WERI-Rb-1 (cell line): ENCODE measurements around the gene ITIH5.

Experiments
- DNase-seq: peaks from one replicate; pipeline ENCODE4 v3.0.0-alpha.2; 2020
- H3K27ac ChIP-seq: fragments of 250-450 bp; sonication (Bioruptor Pico); 2 replicates; pipeline ENCODE4 v1.5.1; 2020; ENCODE audit warnings: mild to moderate bottlenecking, moderate library complexity
- H3K27me3 ChIP-seq: fragments of 250-450 bp; sonication (Bioruptor Pico); 2 replicates; pipeline ENCODE4 v1.5.1; 2021; ENCODE audit warnings: mild to moderate bottlenecking, low read depth, moderate library complexity; ENCODE audit not compliant: insufficient read depth, severe bottlenecking
- H3K36me3 ChIP-seq: fragments of 250-450 bp; sonication (Bioruptor Pico); 2 replicates; pipeline ENCODE4 v1.5.1; 2020; ENCODE audit warnings: mild to moderate bottlenecking, moderate library complexity
- H3K4me3 ChIP-seq: 2 replicates; pipeline ENCODE4 v1.5.1; 2011; ENCODE audit warnings: low read depth, mild to moderate bottlenecking, control low read depth, low read length
- H3K9me3 ChIP-seq: fragments of 250-450 bp; sonication (Bioruptor Pico); 2 replicates; pipeline ENCODE4 v1.5.1; 2021; ENCODE audit warnings: mild to moderate bottlenecking, moderate library complexity; ENCODE audit not compliant: severe bottlenecking
- TF ChIP-seq, protein P1 (sequence below): IDR thresholded peaks from 2 replicates; pipeline ENCODE4 v1.5.1; 2011; ENCODE audit warnings: low read depth, mild to moderate bottlenecking, control low read depth, inconsistent platforms, low read length

ITIH5 gene

DNA sequence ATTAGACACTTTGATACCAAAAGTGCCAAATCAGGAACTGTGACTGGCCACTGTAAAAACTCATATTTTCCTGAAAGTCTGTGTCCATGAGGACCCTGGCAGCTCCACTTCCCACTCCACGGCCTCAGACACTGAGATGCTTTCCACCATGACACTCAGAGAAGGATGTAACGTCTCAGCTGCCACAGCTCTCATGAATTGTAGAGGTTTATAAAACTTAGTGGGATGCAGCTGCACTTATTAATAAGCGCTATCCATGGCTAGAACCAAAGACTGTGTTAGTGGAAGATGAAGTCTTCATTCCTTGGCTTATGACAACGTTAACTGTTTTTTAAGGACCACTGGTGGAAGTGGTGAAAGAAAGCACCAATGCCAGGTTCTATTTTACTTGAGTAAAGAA is 121.0 kb downstream of the ITIH5 start:
- DNase-seq, result no peak
- Histone ChIP-seq H3K27ac (no peak overlapping the region), H3K36me3 (no peaks in the 10 kb centered on the region), H3K9me3 (no peaks in the 10 kb centered on the region), H3K4me3 (no peak overlapping the region), H3K27me3 (peaks cover 3% of the 10 kb centered on the region)
- TF ChIP-seq, protein P1, sequence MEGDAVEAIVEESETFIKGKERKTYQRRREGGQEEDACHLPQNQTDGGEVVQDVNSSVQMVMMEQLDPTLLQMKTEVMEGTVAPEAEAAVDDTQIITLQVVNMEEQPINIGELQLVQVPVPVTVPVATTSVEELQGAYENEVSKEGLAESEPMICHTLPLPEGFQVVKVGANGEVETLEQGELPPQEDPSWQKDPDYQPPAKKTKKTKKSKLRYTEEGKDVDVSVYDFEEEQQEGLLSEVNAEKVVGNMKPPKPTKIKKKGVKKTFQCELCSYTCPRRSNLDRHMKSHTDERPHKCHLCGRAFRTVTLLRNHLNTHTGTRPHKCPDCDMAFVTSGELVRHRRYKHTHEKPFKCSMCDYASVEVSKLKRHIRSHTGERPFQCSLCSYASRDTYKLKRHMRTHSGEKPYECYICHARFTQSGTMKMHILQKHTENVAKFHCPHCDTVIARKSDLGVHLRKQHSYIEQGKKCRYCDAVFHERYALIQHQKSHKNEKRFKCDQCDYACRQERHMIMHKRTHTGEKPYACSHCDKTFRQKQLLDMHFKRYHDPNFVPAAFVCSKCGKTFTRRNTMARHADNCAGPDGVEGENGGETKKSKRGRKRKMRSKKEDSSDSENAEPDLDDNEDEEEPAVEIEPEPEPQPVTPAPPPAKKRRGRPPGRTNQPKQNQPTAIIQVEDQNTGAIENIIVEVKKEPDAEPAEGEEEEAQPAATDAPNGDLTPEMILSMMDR, result no peak

DNA sequence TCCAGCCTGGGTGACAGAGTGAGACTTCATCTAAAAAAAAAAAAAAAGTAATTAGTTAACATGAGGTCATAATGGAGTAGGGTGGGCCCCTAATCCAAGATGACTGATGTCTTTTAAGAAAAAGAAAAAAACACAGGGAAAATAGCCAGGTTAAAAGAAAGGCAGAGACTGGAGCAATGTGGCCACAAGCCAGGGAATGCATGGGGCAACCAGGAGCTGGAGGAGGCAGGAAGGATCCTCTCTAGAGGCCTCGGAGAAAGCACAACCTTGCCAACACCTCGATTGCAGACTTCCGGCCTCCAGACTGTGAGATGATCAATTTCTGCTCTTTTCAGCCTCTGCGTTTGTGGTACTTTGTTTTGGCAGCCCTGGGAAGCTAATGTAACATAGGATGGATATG is 121.5 kb downstream of the ITIH5 start:
- Histone ChIP-seq H3K4me3 (no peak overlapping the region), H3K27ac (no peak overlapping the region), H3K27me3 (peaks cover 3% of the 10 kb centered on the region), H3K36me3 (no peaks in the 10 kb centered on the region), H3K9me3 (no peaks in the 10 kb centered on the region)
- DNase-seq, result no peak
- TF ChIP-seq, protein P1, result no peak

DNA sequence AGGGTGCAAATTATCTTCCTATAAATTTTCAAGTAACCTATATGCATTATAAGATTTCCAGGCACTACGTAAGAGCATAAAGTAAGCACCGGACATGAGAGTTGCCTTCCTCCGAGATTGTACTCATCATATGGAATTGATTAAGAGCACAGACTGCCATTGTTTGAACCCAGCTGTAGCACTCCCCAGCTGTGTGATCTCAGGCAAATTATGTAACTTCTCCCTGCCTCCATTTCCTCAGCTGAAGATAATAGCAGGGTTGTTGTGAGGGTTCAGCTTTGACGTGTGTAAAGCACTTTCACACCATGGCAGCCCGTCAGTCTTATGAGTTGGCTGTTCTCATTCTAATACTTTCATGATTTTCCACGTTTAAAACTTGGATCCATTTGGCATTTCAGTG is 122.6 kb downstream of the ITIH5 start:
- Histone ChIP-seq H3K36me3 (no peaks in the 10 kb centered on the region), H3K27me3 (peaks cover 3% of the 10 kb centered on the region), H3K4me3 (no peak overlapping the region), H3K9me3 (no peaks in the 10 kb centered on the region), H3K27ac (no peak overlapping the region)
- TF ChIP-seq, protein P1, result no peak
- no peak for DNase-seq

DNA sequence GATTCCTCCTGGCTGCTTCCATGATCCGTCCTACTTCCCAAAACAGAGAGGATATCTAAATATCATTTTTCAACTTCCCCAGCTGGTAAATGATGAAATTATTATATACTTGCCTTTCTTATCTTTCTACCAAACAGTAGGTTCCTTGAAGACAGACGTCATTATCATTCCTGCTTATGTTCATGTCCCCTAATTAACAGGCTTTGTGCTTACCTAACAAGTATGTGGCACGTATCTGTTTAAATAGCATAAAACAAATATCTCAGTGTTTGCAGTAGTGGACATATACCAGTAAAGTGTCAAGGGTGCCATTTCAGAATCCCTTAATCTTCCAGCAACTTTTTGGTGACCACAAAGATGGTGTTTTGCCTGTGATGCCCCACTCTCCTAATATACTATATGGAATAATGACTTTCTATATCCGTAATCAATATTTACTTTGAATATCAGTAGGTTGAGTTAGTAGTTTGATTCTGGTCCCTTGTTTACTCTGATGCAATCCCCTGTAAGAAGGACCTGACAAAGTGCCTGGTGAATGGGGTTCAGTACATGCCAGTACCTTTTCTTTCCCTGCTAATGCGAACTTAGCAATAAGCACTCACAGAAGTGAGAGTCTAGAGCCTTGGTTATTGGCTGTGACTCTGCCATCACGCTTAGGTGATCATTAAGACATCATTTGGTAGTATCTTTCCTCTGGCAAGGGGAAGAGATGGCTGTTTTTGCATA is 124.4 kb downstream of the ITIH5 start:
- Histone ChIP-seq H3K36me3 (no peaks in the 10 kb centered on the region), H3K27ac (no peak overlapping the region), H3K27me3 (peaks cover 3% of the 10 kb centered on the region), H3K4me3 (no peak overlapping the region), H3K9me3 (no peaks in the 10 kb centered on the region)
- TF ChIP-seq, protein P1, result no peak
- DNase-seq, result no peak

DNA sequence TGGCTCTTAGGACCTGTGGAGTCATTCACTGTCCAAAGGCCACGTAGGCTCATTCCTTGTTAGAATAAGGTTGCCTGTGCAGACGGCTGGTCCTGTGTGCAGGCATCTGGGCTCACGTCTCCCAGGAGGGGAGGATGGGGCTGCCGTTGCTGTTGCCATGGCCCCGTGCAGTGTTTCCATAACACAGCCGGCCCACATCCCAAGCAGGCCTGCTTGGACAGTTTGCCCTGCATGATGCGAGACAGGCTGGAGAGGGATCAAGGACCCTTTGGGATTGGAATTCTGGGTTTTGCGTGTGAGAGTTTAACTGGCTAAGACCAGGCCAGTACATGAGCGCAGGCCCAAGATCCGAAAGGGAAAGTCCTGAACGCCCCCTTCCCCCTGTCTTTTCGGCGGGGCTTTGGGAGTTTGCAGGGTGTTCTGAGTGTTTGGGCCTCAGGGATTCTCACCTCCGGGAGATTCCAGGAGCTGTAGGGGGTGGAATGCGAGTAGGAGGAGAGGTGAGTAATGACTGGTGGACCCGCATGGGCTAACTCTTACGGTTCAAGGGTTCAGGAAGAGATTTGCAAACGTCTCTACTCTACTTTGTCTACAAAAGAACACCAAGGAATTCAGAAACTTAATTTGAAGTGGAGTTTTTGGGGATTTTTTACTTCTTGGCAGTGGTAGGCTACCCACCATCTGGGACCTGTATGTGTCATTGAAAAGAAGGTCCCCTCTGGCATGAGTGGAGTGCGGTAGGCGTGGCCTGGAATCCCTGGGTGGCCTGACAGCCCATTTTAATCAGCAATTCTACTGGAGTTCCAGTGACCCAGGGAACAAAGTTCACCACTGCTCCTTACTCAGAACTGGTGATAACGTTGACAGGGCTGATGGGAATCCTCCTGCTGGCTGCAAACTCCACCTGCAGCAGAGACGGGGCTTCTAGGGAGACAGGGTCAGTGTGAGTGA is 125.4 kb downstream of the ITIH5 start:
- no peaks in the 10 kb centered on the region for H3K27me3 ChIP-seq
- TF ChIP-seq, protein P1, result no peak
- H3K4me3 ChIP-seq, result no peak overlapping the region
- H3K36me3 ChIP-seq, result no peaks in the 10 kb centered on the region
- H3K9me3 ChIP-seq, result no peaks in the 10 kb centered on the region
- no peak overlapping the region for H3K27ac ChIP-seq
- DNase-seq, result no peak
